SK-N-SH (cell line): ENCODE data around the gene LMAN1L. TPM values are rescaled to one million over a fixed set of nuclear protein-coding genes. Genes with fewer than 3 reads are reported as not detected.

Source experiments
- CTCF ChIA-PET: fragments of 300-600, 350-600 bp; formaldehyde crosslinking; extraction: SDS; loops from one replicate; lab custom pipeline; 2021; lab: Yijun Ruan, JAX
- POLR2A ChIA-PET: fragments of 350-600 bp; sonication (Branson Sonifier 250); formaldehyde crosslinking; extraction: SDS; loops from one replicate; lab custom pipeline; 2020; ENCODE audit warnings: antibody characterized with exemption, inconsistent platforms; lab: Yijun Ruan, JAX
- DNase-seq: peaks from one replicate; pipeline ENCODE4 v3.0.0; 2012
- H2AFZ ChIP-seq: fragments of 200-600 bp; sonication (generic); 2 replicates; pipeline ENCODE4 v1.8.1; 2016; ENCODE audit warnings: antibody characterized with exemption, mild to moderate bottlenecking, low read depth
- H3F3A ChIP-seq: fragments of 200-600 bp; sonication (generic); replicated peaks from 2 replicates; pipeline ENCODE3; 2016; ENCODE audit warnings: antibody characterized with exemption, mild to moderate bottlenecking; ENCODE audit not compliant: insufficient read depth
- H3K27ac ChIP-seq, 2 experiments: fragments of 200-500 bp in 1 of 2; fragments of 200-600 bp in 1 of 2; sonication (Bioruptor generic) in 1 of 2; sonication (generic), shearing (Covaris generic) in 1 of 2; 2 replicates each; pipeline versions ENCODE4 v1.5.1 to v1.6.1; 2014 to 2016; ENCODE audit warnings: low read depth in 2 of 2, inconsistent platforms in 1 of 2, low read length in 1 of 2, mild to moderate bottlenecking in 1 of 2, mixed read lengths in 1 of 2
- H3K27me3 ChIP-seq: fragments of 200-600 bp; sonication (generic), shearing (Covaris generic); 2 replicates; pipeline ENCODE4 v1.6.1; 2016; ENCODE audit warnings: mixed run types; ENCODE audit not compliant: insufficient read depth
- H3K36me3 ChIP-seq, 2 experiments: fragments of 200-500 bp in 1 of 2; fragments of 200-600 bp in 1 of 2; sonication (Bioruptor generic) in 1 of 2; sonication (generic) in 1 of 2; replicated peaks in 1 of 2; 2 replicates each; pipeline versions ENCODE3 to v1.5.1; 2014 to 2016; ENCODE audit warnings: low read length in 1 of 2, mild to moderate bottlenecking in 1 of 2; ENCODE audit not compliant: insufficient read depth in 2 of 2, control insufficient read depth in 1 of 2
- H3K4me1 ChIP-seq, 2 experiments: fragments of 200-500 bp in 1 of 2; fragments of 200-600 bp in 1 of 2; sonication (Bioruptor generic) in 1 of 2; sonication (generic), shearing (Covaris generic) in 1 of 2; 2 replicates each; pipeline versions ENCODE4 v1.5.1 to v1.6.1; 2014 to 2016; ENCODE audit warnings: low read depth in 1 of 2, low read length in 1 of 2, mixed run types in 1 of 2; ENCODE audit not compliant: insufficient read depth in 2 of 2, control insufficient read depth in 1 of 2
- H3K4me2 ChIP-seq: fragments of 200-600 bp; sonication (generic), shearing (Covaris generic); 2 replicates; pipeline ENCODE4 v1.6.1; 2017; ENCODE audit warnings: mixed run types
- H3K4me3 ChIP-seq, 2 experiments: fragments of 200-500 bp in 1 of 2; fragments of 200-600 bp in 1 of 2; sonication (Bioruptor generic) in 1 of 2; sonication (generic), shearing (Covaris generic) in 1 of 2; 2 replicates each; pipeline versions ENCODE4 v1.5.1 to v1.8.1; 2014 to 2016; ENCODE audit warnings: low read depth in 2 of 2, inconsistent platforms in 1 of 2, low read length in 1 of 2, mild to moderate bottlenecking in 1 of 2, mixed read lengths in 1 of 2, moderate library complexity in 1 of 2
- H3K79me2 ChIP-seq: fragments of 200-600 bp; sonication (generic); 2 replicates; pipeline ENCODE4 v1.8.1; 2017; ENCODE audit warnings: mild to moderate bottlenecking; ENCODE audit not compliant: insufficient read depth
- H3K9ac ChIP-seq: fragments of 200-600 bp; sonication (generic); 2 replicates; pipeline ENCODE4 v1.6.1; 2017; ENCODE audit warnings: mixed run types
- H3K9me2 ChIP-seq: fragments of 200-600 bp; sonication (generic); 2 replicates; pipeline ENCODE4 v1.6.1; 2017; ENCODE audit warnings: mixed run types
- H3K9me3 ChIP-seq: fragments of 200-600 bp; sonication (generic); 2 replicates; pipeline ENCODE4 v1.6.1; 2017; ENCODE audit warnings: mixed run types, mild to moderate bottlenecking, moderate library complexity
- H4K20me1 ChIP-seq: fragments of 200-600 bp; sonication (generic); 2 replicates; pipeline ENCODE4 v1.6.1; 2017; ENCODE audit warnings: mild to moderate bottlenecking, mixed run types; ENCODE audit not compliant: insufficient read depth
- CHD2 ChIP-seq: fragments of 150-350 bp; IDR thresholded peaks from 2 replicates; pipeline ENCODE4 v1.6.1; 2018; ENCODE audit warnings: low read length; ENCODE audit not compliant: partially characterized antibody
- EP300 ChIP-seq, 2 experiments: IDR thresholded peaks; 2 replicates each; pipeline versions ENCODE4 v1.4.0 to v1.6.1; 2012; ENCODE audit warnings: borderline replicate concordance in 1 of 2, low read depth in 1 of 2, low read length in 1 of 2
- FOSL2 ChIP-seq: IDR thresholded peaks from 2 replicates; pipeline ENCODE4 v1.4.0; 2012; ENCODE audit warnings: low read depth, mild to moderate bottlenecking, moderate library complexity, borderline replicate concordance
- FOXJ3 ChIP-seq: sonication (generic); formaldehyde crosslinking; IDR thresholded peaks from 2 replicates; pipeline ENCODE4 v1.5.1; 2020; ENCODE audit warnings: mild to moderate bottlenecking, missing genetic modification reagents
- JUND ChIP-seq: IDR thresholded peaks from 2 replicates; pipeline ENCODE4 v1.4.0; 2012
- MEF2A ChIP-seq: IDR thresholded peaks from 2 replicates; pipeline ENCODE4 v1.4.0; 2012; ENCODE audit warnings: low read depth, borderline replicate concordance
- NRF1 ChIP-seq: IDR thresholded peaks from 2 replicates; pipeline ENCODE4 v1.6.1; 2012; ENCODE audit warnings: low read depth, mild to moderate bottlenecking, low read length
- PBX3 ChIP-seq: IDR thresholded peaks from 2 replicates; pipeline ENCODE4; 2012
- POLR2AphosphoS5 ChIP-seq: IDR thresholded peaks from 2 replicates; pipeline ENCODE4 v1.6.1; 2012; ENCODE audit warnings: low read depth, low read length
- RFX5 ChIP-seq: IDR thresholded peaks from 2 replicates; pipeline ENCODE4 v1.6.1; 2012; ENCODE audit warnings: mild to moderate bottlenecking, improper control_type of control experiment, low read length
- SIN3A ChIP-seq: IDR thresholded peaks from 2 replicates; pipeline ENCODE4 v1.6.1; 2012; ENCODE audit warnings: low read depth, mild to moderate bottlenecking, low read length, moderate library complexity, borderline replicate concordance
- SMC3 ChIP-seq: IDR thresholded peaks from 2 replicates; pipeline ENCODE4 v1.6.1; 2012; ENCODE audit warnings: low read depth, low read length, improper control_type of control experiment
- YY1 ChIP-seq: IDR thresholded peaks from 2 replicates; pipeline ENCODE4 v1.4.0; 2012; ENCODE audit warnings: low read depth, mild to moderate bottlenecking
- WGBS: methylation state at CpG from one replicate; pipeline ENCODE4 v1.1.6; 2017; ENCODE audit warnings: low lambda C conversion rate; 5-methylcytosine and 5-hydroxymethylcytosine counted together
- polyA plus RNA-seq, 3 experiments: library from polyadenylated mRNA; depleted of rRNA; stranded (reverse); fragments of >200 nt; gene quantifications; 2 replicates each; pipeline ENCODE4 v1.2.3, GENCODE V29; 2012
- TF ChIP-seq, protein P1 (sequence below): IDR thresholded peaks from 2 replicates; pipeline ENCODE4 v1.4.0; 2012; ENCODE audit warnings: low read depth, borderline replicate concordance
- TF ChIP-seq, protein P2 (sequence below): IDR thresholded peaks from 2 replicates; pipeline ENCODE4 v1.6.1; 2012; ENCODE audit warnings: mild to moderate bottlenecking, low read depth, low read length, moderate library complexity

Gene LMAN1L
- polyA plus RNA-seq, 1 of the 3 experiments (the other 2 are of a cell fraction) = 0.02 TPM

DNA sequence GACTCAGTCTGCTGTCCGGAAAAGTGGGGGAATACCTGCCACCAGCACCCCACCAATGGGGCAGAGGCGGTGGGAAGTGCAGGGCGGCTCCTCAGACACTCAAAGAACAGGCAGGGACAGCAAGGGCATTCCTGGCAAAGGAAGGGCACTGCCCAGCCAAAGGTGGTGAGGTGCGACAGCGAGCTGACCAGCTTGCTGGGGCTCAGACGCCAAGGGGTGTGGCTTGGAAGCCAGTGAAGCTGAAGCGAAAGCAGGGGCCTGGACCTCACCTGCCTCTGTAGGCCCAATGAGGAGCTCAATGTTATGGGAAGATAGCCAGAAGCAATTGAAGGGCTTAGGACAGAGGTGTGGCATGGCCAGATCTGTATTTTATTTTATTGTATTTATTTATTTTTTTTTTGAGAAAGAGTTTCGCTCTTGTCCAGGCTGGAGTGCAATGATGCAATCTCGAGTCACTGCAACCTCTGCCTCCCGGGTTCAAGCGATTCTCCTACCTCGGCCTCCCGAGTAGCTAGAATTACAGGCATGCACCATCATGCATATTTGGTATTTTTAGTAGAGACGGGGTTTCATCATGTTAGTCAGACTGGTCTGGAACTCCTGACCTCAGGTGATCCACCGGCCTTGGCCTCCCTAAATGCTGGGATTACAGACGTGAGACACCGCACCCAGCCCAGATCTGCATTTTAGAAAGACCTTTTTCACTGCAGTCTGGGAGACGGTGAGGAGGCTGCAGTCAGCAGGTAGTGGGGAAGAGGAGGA is 4.4 kb upstream of the LMAN1L start:
- CTCF ChIA-PET = interaction anchor here (1.0 to 2.2 kb wide), 5 partner anchors 8 to 174 kb away, joined by 3 to 10 read pairs (median 4); no protein-coding TSS in a partner anchor
- TF ChIP-seq EP300 (IDR thresholded peaks at IDR 0.05; ENCODE audit: borderline replicate concordance in 1 of 2, low read depth in 1 of 2, low read length in 1 of 2) = no peak
- TF ChIP-seq MEF2A = no peak
- no peak for TF ChIP-seq POLR2AphosphoS5
- no peak for TF ChIP-seq FOSL2
- TF ChIP-seq NRF1 = no peak
- TF ChIP-seq RFX5 = no peak
- no peak for TF ChIP-seq CHD2
- TF ChIP-seq, protein P1, sequence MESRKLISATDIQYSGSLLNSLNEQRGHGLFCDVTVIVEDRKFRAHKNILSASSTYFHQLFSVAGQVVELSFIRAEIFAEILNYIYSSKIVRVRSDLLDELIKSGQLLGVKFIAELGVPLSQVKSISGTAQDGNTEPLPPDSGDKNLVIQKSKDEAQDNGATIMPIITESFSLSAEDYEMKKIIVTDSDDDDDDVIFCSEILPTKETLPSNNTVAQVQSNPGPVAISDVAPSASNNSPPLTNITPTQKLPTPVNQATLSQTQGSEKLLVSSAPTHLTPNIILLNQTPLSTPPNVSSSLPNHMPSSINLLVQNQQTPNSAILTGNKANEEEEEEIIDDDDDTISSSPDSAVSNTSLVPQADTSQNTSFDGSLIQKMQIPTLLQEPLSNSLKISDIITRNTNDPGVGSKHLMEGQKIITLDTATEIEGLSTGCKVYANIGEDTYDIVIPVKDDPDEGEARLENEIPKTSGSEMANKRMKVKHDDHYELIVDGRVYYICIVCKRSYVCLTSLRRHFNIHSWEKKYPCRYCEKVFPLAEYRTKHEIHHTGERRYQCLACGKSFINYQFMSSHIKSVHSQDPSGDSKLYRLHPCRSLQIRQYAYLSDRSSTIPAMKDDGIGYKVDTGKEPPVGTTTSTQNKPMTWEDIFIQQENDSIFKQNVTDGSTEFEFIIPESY = no peak
- TF ChIP-seq, protein P2, sequence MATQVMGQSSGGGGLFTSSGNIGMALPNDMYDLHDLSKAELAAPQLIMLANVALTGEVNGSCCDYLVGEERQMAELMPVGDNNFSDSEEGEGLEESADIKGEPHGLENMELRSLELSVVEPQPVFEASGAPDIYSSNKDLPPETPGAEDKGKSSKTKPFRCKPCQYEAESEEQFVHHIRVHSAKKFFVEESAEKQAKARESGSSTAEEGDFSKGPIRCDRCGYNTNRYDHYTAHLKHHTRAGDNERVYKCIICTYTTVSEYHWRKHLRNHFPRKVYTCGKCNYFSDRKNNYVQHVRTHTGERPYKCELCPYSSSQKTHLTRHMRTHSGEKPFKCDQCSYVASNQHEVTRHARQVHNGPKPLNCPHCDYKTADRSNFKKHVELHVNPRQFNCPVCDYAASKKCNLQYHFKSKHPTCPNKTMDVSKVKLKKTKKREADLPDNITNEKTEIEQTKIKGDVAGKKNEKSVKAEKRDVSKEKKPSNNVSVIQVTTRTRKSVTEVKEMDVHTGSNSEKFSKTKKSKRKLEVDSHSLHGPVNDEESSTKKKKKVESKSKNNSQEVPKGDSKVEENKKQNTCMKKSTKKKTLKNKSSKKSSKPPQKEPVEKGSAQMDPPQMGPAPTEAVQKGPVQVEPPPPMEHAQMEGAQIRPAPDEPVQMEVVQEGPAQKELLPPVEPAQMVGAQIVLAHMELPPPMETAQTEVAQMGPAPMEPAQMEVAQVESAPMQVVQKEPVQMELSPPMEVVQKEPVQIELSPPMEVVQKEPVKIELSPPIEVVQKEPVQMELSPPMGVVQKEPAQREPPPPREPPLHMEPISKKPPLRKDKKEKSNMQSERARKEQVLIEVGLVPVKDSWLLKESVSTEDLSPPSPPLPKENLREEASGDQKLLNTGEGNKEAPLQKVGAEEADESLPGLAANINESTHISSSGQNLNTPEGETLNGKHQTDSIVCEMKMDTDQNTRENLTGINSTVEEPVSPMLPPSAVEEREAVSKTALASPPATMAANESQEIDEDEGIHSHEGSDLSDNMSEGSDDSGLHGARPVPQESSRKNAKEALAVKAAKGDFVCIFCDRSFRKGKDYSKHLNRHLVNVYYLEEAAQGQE = no peak
- TF ChIP-seq SMC3 = no peak
- TF ChIP-seq FOXJ3 (CRISPR knock-in tag) = no peak
- no peak for TF ChIP-seq JUND
- no peak for TF ChIP-seq SIN3A
- TF ChIP-seq PBX3 = no peak
- TF ChIP-seq YY1 = no peak
- Histone ChIP-seq H4K20me1 (no peaks in the 10 kb centered on the region), H3K36me3 (peaks cover 0 to 8% of the 10 kb centered on the region in 2 experiments), H3K9me3 (no peaks in the 10 kb centered on the region), H3K9ac (no peak overlapping the region), H3K27ac (no peak overlapping the region), H3K27me3 (no peaks in the 10 kb centered on the region), H3K9me2 (no peaks in the 10 kb centered on the region), H3K4me2 (no peak overlapping the region), H2AFZ (no peak overlapping the region), H3K4me1 (no peaks in the 10 kb centered on the region), H3K4me3 (no peak overlapping the region), H3K79me2 (no peaks in the 10 kb centered on the region), H3F3A (peaks cover 5% of the 10 kb centered on the region)
- POLR2A ChIA-PET = no interaction called here
- no peak for DNase-seq
- 91% methylated on average over 14 of the region's 18 CpGs for WGBS
